K562 (cell line): ENCODE data around the gene NLK. TPM values are rescaled to one million over a fixed set of nuclear protein-coding genes. Genes with fewer than 3 reads are reported as not detected.

Experiments used
- BHLHE40 ChIP-seq: IDR thresholded peaks from 2 replicates; pipeline ENCODE4 v1.6.1; 2011; ENCODE audit warnings: low read length, improper control_type of control experiment
- EGR1 ChIP-seq: fragments of 450-650 bp; conservative IDR thresholded peaks from 2 replicates; pipeline ENCODE4 v1.6.1; 2017; ENCODE audit warnings: mild to moderate bottlenecking
- HDAC3 ChIP-seq: fragments of 450-650 bp; IDR thresholded peaks from 2 replicates; pipeline ENCODE4 v1.6.1; 2018; ENCODE audit warnings: borderline replicate concordance, mild to moderate bottlenecking, moderate library complexity; ENCODE audit not compliant: partially characterized antibody
- HSF4 ChIP-seq: fragments of 250-450 bp; sonication (Bioruptor Pico); IDR thresholded peaks from 2 replicates; pipeline ENCODE4 v2.1.2; 2022; ENCODE audit warnings: mild to moderate bottlenecking, moderate library complexity, borderline replicate concordance
- POLR2G ChIP-seq: fragments of 200-400 bp; formaldehyde crosslinking; IDR thresholded peaks from 2 replicates; pipeline ENCODE4 v1.6.1; 2017; ENCODE audit warnings: low read depth, mild to moderate bottlenecking, antibody characterized with exemption, low read length, moderate library complexity
- PRPF4 ChIP-seq: fragments of 200-400 bp; formaldehyde crosslinking; IDR thresholded peaks from one replicate; pipeline ENCODE4 v1.6.1; 2017; ENCODE audit warnings: low read length, low read depth, mild to moderate bottlenecking; ENCODE audit not compliant: insufficient read depth, poor library complexity, severe bottlenecking
- RAD21 ChIP-seq, 2 experiments: fragments of 250-450 bp in 1 of 2; fragments of 450-650 bp in 1 of 2; sonication (Bioruptor Pico) in 1 of 2; formaldehyde crosslinking in 1 of 2; IDR thresholded peaks in 1 of 2; conservative IDR thresholded peaks in 1 of 2; 2 replicates each; pipeline versions ENCODE4 v1.4.0 to v1.8.0; 2020 to 2022; ENCODE audit warnings: mild to moderate bottlenecking in 2 of 2, moderate library complexity in 1 of 2
- SIN3A ChIP-seq, 2 experiments: fragments of 150-350 bp in 1 of 2; IDR thresholded peaks; 2 replicates each; pipeline ENCODE4 v1.6.1; 2011 to 2016; ENCODE audit warnings: borderline replicate concordance in 2 of 2, low read depth in 2 of 2, low read length in 2 of 2, mild to moderate bottlenecking in 2 of 2, moderate library complexity in 2 of 2; ENCODE audit not compliant: control insufficient read depth in 1 of 2
- ZNF561 ChIP-seq: fragments of 450-650 bp; formaldehyde crosslinking; conservative IDR thresholded peaks from 2 replicates; pipeline ENCODE4 v1.4.0; 2020; ENCODE audit warnings: mild to moderate bottlenecking, moderate library complexity
- ZNF75A ChIP-seq: fragments of 450-650 bp; formaldehyde crosslinking; IDR thresholded peaks from 2 replicates; pipeline ENCODE4 v1.4.0; 2020; ENCODE audit warnings: mild to moderate bottlenecking
- polyA plus RNA-seq, 8 experiments: library from polyadenylated mRNA; depleted of rRNA in 4 of 8; stranded (reverse) in 5 of 8; unstranded in 3 of 8; fragments of >200 nt; fragmentation: Nextera tagmentation in 2 of 8; fragmentation: Illumina TruSeq in 1 of 8; extraction: Ambion mirVana in 2 of 8; extraction: Trizol in 1 of 8; gene quantifications; 2 replicates each; pipeline versions ENCODE4 v1.2.1 to v1.2.3, GENCODE V29; 2011 to 2014; ENCODE audit warnings: inconsistent platforms in 1 of 8, missing spikeins in 1 of 8
- total RNA-seq, 7 experiments: library from RNA; depleted of rRNA in 6 of 7; stranded (reverse); fragments of >200 nt in 6 of 7; fragmentation: Illumina TruSeq in 2 of 7; extraction: Trizol in 2 of 7; gene quantifications; 2 replicates each; pipeline versions ENCODE4 v1.2.1 to v1.2.3, GENCODE V29; 2011 to 2021; ENCODE audit warnings: low replicate concordance in 1 of 7
- TF ChIP-seq, protein P1 (sequence below), 2 experiments: fragments of 450-650 bp; IDR thresholded peaks; 2 replicates each; pipeline ENCODE4 v1.6.1; 2016; ENCODE audit warnings: mild to moderate bottlenecking in 2 of 2, borderline replicate concordance in 1 of 2, low read depth in 1 of 2, moderate library complexity in 1 of 2
- TF ChIP-seq, protein P2 (sequence below): fragments of 450-650 bp; IDR thresholded peaks from 2 replicates; pipeline ENCODE4 v1.6.1; 2016
- TF ChIP-seq, protein P3 (sequence below), 2 experiments: fragments of 450-650 bp in 1 of 2; sonication (generic) in 1 of 2; formaldehyde crosslinking; conservative IDR thresholded peaks; 2 replicates each; pipeline versions ENCODE4 v1.4.0 to v1.8.1; 2020 to 2022; ENCODE audit warnings: mild to moderate bottlenecking in 1 of 2, missing genetic modification reagents in 1 of 2
- TF ChIP-seq, protein P4 (sequence below): fragments of 250-450 bp; sonication (Bioruptor Pico); IDR thresholded peaks from 2 replicates; pipeline ENCODE4 v1.8.0; 2021; ENCODE audit warnings: moderate library complexity, mild to moderate bottlenecking, inconsistent platforms
- TF ChIP-seq, protein P5 (sequence below): fragments of 250-450 bp; sonication (Bioruptor Pico); IDR thresholded peaks from 2 replicates; pipeline ENCODE4 v1.8.0; 2022; ENCODE audit warnings: moderate library complexity, mild to moderate bottlenecking, inconsistent platforms

Gene NLK
- total and polyA plus RNA-seq, 9 of the 15 experiments (the other 6 are each of a cell fraction or from before 2014, with no cell fraction given), result 10.9 to 59.6 (median 26.7) TPM

DNA sequence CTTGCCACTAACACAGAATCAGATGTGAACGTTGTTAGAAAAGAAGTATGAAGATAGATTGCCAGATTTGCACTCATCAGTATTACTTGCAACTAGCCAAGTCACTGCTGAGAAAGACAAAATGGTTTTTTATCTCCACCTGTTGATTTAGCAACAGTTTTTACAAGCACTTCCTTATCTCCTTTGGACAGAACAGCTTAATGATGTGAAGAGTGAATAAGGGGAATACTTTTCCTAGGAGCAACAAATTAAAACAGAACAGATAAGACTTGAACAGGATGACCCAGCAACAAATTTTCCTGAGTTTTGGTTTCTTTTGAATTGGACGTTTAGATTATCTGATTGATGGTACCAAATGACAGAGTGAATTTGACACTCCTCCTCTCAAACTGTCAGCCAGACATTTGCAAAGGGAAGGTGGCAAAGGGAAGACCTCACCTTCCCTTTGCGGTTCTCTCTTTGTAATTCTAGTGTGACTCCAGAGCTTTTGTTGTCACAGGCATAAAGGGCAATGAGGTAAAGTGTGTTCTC is 130.6 kb downstream of the NLK start (continued):
- TF ChIP-seq, protein P1, sequence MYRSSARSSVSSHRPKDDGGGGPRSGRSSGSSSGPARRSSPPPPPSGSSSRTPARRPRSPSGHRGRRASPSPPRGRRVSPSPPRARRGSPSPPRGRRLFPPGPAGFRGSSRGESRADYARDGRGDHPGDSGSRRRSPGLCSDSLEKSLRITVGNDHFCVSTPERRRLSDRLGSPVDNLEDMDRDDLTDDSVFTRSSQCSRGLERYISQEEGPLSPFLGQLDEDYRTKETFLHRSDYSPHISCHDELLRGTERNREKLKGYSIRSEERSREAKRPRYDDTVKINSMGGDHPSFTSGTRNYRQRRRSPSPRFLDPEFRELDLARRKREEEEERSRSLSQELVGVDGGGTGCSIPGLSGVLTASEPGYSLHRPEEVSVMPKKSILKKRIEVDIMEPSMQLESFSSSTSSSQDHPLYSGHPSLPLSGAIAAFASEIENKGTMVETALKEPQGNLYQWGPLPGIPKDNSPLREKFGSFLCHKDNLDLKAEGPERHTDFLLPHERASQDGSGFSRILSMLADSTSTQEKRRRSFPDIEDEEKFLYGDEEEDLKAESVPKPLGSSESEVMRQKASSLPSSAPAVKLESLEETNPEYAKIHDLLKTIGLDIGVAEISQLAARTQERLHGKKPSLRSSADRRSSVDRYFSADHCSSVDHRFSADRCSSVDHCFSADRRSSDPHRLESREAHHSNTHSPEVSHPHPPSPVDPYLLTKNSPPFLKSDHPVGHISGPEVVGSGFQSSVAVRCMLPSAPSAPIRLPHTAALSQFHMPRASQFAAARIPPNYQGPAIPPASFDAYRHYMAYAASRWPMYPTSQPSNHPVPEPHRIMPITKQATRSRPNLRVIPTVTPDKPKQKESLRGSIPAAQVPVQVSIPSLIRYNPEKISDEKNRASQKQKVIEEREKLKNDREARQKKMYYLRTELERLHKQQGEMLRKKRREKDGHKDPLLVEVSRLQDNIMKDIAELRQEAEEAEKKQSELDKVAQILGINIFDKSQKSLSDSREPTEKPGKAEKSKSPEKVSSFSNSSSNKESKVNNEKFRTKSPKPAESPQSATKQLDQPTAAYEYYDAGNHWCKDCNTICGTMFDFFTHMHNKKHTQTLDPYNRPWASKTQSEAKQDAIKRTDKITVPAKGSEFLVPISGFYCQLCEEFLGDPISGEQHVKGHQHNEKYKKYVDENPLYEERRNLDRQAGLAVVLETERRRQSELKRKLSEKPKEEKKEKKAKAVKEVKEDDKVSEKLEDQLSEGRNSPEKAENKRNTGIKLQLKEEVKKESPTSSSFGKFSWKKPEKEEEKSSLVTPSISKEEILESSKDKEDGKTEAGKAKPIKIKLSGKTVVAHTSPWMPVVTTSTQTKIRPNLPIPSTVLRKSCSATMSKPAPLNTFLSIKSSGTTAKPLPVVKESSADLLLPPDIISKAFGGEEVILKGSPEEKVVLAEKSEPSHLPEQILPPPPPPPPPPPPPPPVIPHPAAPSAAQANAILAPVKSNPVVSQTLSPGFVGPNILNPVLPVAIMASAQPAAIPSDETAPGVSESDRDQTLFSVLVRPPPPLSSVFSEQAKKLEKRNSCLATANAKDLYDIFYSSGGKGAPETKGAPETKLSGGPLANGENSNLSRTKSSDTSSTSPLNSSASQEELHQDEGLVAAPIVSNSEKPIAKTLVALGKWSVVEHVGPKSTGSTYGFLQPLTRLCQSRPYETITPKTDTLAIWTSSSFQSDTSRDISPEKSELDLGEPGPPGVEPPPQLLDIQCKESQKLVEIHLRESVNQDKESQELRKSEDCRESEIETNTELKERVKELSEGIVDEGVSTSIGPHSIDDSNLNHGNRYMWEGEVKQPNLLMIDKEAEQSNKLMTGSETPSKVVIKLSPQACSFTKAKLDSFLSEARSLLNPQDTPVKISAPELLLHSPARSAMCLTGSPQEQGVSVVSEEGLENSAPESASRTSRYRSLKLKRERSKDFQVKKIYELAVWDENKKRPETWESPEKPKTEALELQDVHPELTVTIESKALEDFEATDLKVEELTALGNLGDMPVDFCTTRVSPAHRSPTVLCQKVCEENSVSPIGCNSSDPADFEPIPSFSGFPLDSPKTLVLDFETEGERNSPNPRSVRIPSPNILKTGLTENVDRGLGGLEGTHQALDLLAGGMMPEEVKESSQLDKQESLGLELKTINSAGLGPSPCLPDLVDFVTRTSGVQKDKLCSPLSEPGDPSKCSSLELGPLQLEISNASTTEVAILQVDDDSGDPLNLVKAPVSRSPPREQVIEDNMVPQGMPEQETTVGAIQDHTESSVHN (IDR thresholded peaks at IDR 0.05; ENCODE audit: borderline replicate concordance in 1 of 2, low read depth in 1 of 2), result peak in 1 of 2 experiments; percentile 97; a peak in 3 of 4 replicates
- TF ChIP-seq HDAC3 (peak; percentile 98), EGR1 (peak; percentile 38; the same call in 1 of the 2 replicates), ZNF561 (CRISPR knock-in tag) (no peak), ZNF75A (no peak), HSF4 (no peak), POLR2G (no peak), PRPF4 (no peak), SIN3A (IDR thresholded peaks at IDR 0.05; ENCODE audit: borderline replicate concordance in 2 of 2, control insufficient read depth in 1 of 2, low read depth in 2 of 2, low read length in 2 of 2) (no peak), BHLHE40 (peak; percentile 30; the same call in 1 of the 2 replicates), RAD21 (CRISPR knock-in tag; conservative IDR thresholded peaks at IDR 0.05 in 1 of 2, IDR thresholded peaks at IDR 0.05 in 1 of 2) (peak; percentile 4 to 20; a peak in 1 of 4 replicates)
- TF ChIP-seq, protein P2, sequence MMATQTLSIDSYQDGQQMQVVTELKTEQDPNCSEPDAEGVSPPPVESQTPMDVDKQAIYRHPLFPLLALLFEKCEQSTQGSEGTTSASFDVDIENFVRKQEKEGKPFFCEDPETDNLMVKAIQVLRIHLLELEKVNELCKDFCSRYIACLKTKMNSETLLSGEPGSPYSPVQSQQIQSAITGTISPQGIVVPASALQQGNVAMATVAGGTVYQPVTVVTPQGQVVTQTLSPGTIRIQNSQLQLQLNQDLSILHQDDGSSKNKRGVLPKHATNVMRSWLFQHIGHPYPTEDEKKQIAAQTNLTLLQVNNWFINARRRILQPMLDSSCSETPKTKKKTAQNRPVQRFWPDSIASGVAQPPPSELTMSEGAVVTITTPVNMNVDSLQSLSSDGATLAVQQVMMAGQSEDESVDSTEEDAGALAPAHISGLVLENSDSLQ, result peak; percentile 93
- TF ChIP-seq, protein P3, sequence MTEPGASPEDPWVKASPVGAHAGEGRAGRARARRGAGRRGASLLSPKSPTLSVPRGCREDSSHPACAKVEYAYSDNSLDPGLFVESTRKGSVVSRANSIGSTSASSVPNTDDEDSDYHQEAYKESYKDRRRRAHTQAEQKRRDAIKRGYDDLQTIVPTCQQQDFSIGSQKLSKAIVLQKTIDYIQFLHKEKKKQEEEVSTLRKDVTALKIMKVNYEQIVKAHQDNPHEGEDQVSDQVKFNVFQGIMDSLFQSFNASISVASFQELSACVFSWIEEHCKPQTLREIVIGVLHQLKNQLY (CRISPR knock-in tag; conservative IDR thresholded peaks at IDR 0.05), result no peak
- TF ChIP-seq, protein P4, sequence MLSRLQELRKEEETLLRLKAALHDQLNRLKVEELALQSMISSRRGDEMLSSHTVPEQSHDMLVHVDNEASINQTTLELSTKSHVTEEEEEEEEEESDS (CRISPR knock-in tag), result no peak
- TF ChIP-seq, protein P5, sequence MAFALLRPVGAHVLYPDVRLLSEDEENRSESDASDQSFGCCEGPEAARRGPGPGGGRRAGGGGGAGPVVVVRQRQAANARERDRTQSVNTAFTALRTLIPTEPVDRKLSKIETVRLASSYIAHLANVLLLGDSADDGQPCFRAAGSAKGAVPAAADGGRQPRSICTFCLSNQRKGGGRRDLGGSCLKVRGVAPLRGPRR (CRISPR knock-in tag), result no peak
